WTC11 (cell line): ENCODE data around the gene EIF1AD. TPM values are rescaled to one million over a fixed set of nuclear protein-coding genes. Genes with fewer than 3 reads are reported as not detected.

ENCODE experiments used
- ATAC-seq: fragments of 200-7000 bp; cut with Tn5 transposase; 2 replicates; pipeline ENCODE4 v1.10.0; 2021; ENCODE audit warnings: mild to moderate bottlenecking, moderate library complexity
- CTCF ChIA-PET: fragments of 300-600 bp; sonication (Branson Sonifier 250); formaldehyde crosslinking; loops from one replicate; lab custom pipeline; 2021; ENCODE audit warnings: antibody characterized with exemption; lab: Charles Lee
- POLR2A ChIA-PET: fragments of 350-600 bp; sonication (Branson Sonifier 250); formaldehyde crosslinking; loops from one replicate; lab custom pipeline; 2021; ENCODE audit warnings: antibody characterized with exemption; lab: Charles Lee
- DNase-seq: peaks from one replicate; pipeline ENCODE4 v3.0.0; 2021; ENCODE audit warnings: low spot score
- H3K27ac Mint-ChIP-seq: 2 replicates; pipeline ENCODE4 v1.8.0; 2021; ENCODE audit warnings: mixed read lengths
- H3K27me3 Mint-ChIP-seq: 2 replicates; pipeline ENCODE4 v1.8.0; 2021; ENCODE audit warnings: low read depth, mild to moderate bottlenecking, moderate library complexity, mixed read lengths
- H3K36me3 Mint-ChIP-seq: 2 replicates; pipeline ENCODE4 v1.8.0; 2021; ENCODE audit warnings: mixed read lengths
- H3K4me1 Mint-ChIP-seq: 2 replicates; pipeline ENCODE4 v1.8.0; 2022; ENCODE audit warnings: mixed read lengths
- H3K4me3 Mint-ChIP-seq: 2 replicates; pipeline ENCODE4 v1.8.0; 2021; ENCODE audit warnings: mild to moderate bottlenecking, moderate library complexity, mixed read lengths
- H3K9me3 Mint-ChIP-seq: 2 replicates; pipeline ENCODE4 v1.8.0; 2021; ENCODE audit warnings: mixed read lengths
- CBFB ChIP-seq: sonication (generic); formaldehyde crosslinking; IDR thresholded peaks from 2 replicates; pipeline ENCODE4 v1.8.1; 2022; ENCODE audit warnings: mild to moderate bottlenecking, low read depth, missing genetic modification reagents
- CREB1 ChIP-seq: sonication (generic); formaldehyde crosslinking; IDR thresholded peaks from 2 replicates; pipeline ENCODE4 v1.8.0; 2023; ENCODE audit warnings: mild to moderate bottlenecking, missing genetic modification reagents
- EMX1 ChIP-seq: fragments of 250-450 bp; sonication (Bioruptor Pico); IDR thresholded peaks from 2 replicates; pipeline ENCODE4 v1.8.0; 2021; ENCODE audit warnings: mild to moderate bottlenecking
- GABPB1 ChIP-seq: sonication (generic); formaldehyde crosslinking; IDR thresholded peaks from 2 replicates; pipeline ENCODE4 v1.8.1; 2023; ENCODE audit warnings: mild to moderate bottlenecking, missing genetic modification reagents
- GTF2I ChIP-seq: fragments of 250-450 bp; sonication (Bioruptor Pico); conservative IDR thresholded peaks from 2 replicates; pipeline ENCODE4 v1.4.0; 2021; ENCODE audit warnings: mild to moderate bottlenecking
- JAZF1 ChIP-seq: fragments of 250-450 bp; sonication (Bioruptor Pico); IDR thresholded peaks from 2 replicates; pipeline ENCODE4 v1.9.0; 2021; ENCODE audit warnings: moderate library complexity, mild to moderate bottlenecking, inconsistent platforms
- KAT7 ChIP-seq: sonication (generic); formaldehyde crosslinking; IDR thresholded peaks from 2 replicates; pipeline ENCODE4 v1.8.1; 2023; ENCODE audit warnings: missing genetic modification reagents, mild to moderate bottlenecking, borderline replicate concordance
- NR2C2 ChIP-seq: sonication (generic); formaldehyde crosslinking; IDR thresholded peaks from 2 replicates; pipeline ENCODE4 v1.8.0; 2022; ENCODE audit warnings: mild to moderate bottlenecking, missing genetic modification reagents
- RORB ChIP-seq: fragments of 250-450 bp; sonication (Bioruptor Pico); IDR thresholded peaks from 2 replicates; pipeline ENCODE4 v1.9.0; 2021; ENCODE audit warnings: mild to moderate bottlenecking
- SOX15 ChIP-seq: fragments of 250-450 bp; sonication (Bioruptor Pico); IDR thresholded peaks from 2 replicates; pipeline ENCODE4 v1.9.0; 2021; ENCODE audit warnings: mild to moderate bottlenecking
- TP53 ChIP-seq: sonication (generic); formaldehyde crosslinking; IDR thresholded peaks from 2 replicates; pipeline ENCODE4 v1.8.1; 2023; ENCODE audit warnings: mild to moderate bottlenecking, missing genetic modification reagents
- ZNF121 ChIP-seq: sonication (generic); formaldehyde crosslinking; IDR thresholded peaks from 2 replicates; pipeline ENCODE4 v1.8.0; 2023; ENCODE audit warnings: missing genetic modification reagents
- ZNF219 ChIP-seq: sonication (generic); formaldehyde crosslinking; IDR thresholded peaks from 2 replicates; pipeline ENCODE4 v1.8.0; 2023; ENCODE audit warnings: missing genetic modification reagents, mild to moderate bottlenecking, borderline replicate concordance
- ZNF232 ChIP-seq: sonication (generic); formaldehyde crosslinking; IDR thresholded peaks from 2 replicates; pipeline ENCODE4 v1.8.0; 2022; ENCODE audit warnings: mild to moderate bottlenecking, missing genetic modification reagents
- ZNF263 ChIP-seq: sonication (generic); formaldehyde crosslinking; IDR thresholded peaks from 2 replicates; pipeline ENCODE4 v1.8.1; 2022; ENCODE audit warnings: low read depth, mild to moderate bottlenecking, moderate library complexity, missing genetic modification reagents
- ZNF317 ChIP-seq: sonication (generic); formaldehyde crosslinking; IDR thresholded peaks from 2 replicates; pipeline ENCODE4 v1.8.1; 2023; ENCODE audit warnings: low read depth, mild to moderate bottlenecking, moderate library complexity, missing genetic modification reagents, borderline replicate concordance
- ZNF416 ChIP-seq: fragments of 250-450 bp; sonication (Bioruptor Pico); IDR thresholded peaks from 2 replicates; pipeline ENCODE4 v1.9.0; 2021; ENCODE audit warnings: mild to moderate bottlenecking, inconsistent platforms
- ZNF423 ChIP-seq: fragments of 250-450 bp; sonication (Bioruptor Pico); IDR thresholded peaks from 2 replicates; pipeline ENCODE4 v2.1.2; 2022; ENCODE audit warnings: mild to moderate bottlenecking, moderate library complexity
- ZNF671 ChIP-seq: fragments of 250-450 bp; sonication (Bioruptor Pico); IDR thresholded peaks from 2 replicates; pipeline ENCODE4 v1.8.0; 2021; ENCODE audit warnings: mild to moderate bottlenecking
- total RNA-seq: library from RNA; stranded (reverse); gene quantifications from 3 replicates; pipeline ENCODE4 v1.2.3, GENCODE V29; 2021
- TF ChIP-seq, protein P1 (sequence below): sonication (generic); formaldehyde crosslinking; IDR thresholded peaks from 2 replicates; pipeline ENCODE4 v1.8.1; 2023; ENCODE audit warnings: mild to moderate bottlenecking, moderate library complexity, missing genetic modification reagents
- TF ChIP-seq, protein P2 (sequence below): sonication (generic); formaldehyde crosslinking; IDR thresholded peaks from 2 replicates; pipeline ENCODE4 v1.8.0; 2023; ENCODE audit warnings: missing genetic modification reagents
- TF ChIP-seq, protein P3 (sequence below): fragments of 200-600 bp; IDR thresholded peaks from 2 replicates; pipeline ENCODE4 v1.8.0; 2022; ENCODE audit warnings: antibody characterized with exemption
- TF ChIP-seq, protein P4 (sequence below): sonication (generic); formaldehyde crosslinking; IDR thresholded peaks from 2 replicates; pipeline ENCODE4 v1.8.1; 2023; ENCODE audit warnings: mild to moderate bottlenecking, missing genetic modification reagents, moderate library complexity
- TF ChIP-seq, protein P5 (sequence below): fragments of 250-450 bp; sonication (Bioruptor Pico); IDR thresholded peaks from 2 replicates; pipeline ENCODE4 v1.9.0; 2021; ENCODE audit warnings: mild to moderate bottlenecking

The EIF1AD gene
- total RNA-seq, 1 experiment from 2014 or later: 37.6 TPM

DNA sequence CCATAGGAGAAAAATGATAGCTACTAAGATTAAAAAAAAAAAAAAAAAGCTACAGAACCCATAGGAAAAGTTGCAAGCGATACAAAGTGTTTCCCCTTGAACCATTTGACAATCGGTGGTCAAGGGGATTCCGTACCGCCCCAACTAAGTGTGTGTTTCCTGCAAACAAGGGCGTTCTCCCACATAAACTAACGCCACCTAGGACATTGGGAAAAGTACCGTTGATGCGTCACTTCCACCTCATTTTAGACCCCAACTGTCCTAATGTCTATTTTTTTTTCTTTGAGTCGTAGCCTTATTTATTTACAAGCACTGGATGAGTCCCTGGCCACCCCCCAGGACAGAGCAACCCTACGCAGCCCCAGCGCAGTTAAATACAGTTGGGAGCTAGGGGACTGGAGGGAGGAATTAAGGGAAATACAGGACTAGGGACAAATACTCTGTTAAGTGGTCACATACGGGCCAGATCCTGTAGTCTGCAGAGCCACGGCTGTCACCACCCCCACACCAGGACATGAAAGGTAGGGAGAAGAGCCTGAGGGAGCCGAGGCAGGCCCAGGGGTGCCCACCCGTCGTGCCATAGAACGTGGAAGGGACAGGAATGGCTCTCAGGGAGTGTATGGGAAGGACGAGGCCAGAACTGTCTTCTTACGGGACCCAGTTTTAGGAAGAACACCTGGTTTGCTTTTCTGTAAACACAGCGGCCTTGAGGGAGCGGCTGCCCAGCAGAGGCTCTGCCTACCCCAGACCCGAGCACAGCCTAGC lies 19.0 kb downstream of the EIF1AD start:
- CTCF ChIA-PET: interaction anchor here (0.9 kb wide), 1 partner anchor 203 kb away, joined by 4 read pairs; no protein-coding TSS in a partner anchor
- no peaks in the 10 kb centered on the region for H3K4me1 Mint-ChIP-seq
- peaks cover 7% of the 10 kb centered on the region; the same call in 1 of the 2 replicates for H3K36me3 Mint-ChIP-seq
- no peak for ATAC-seq
- POLR2A ChIA-PET: no interaction called here
- TF ChIP-seq, protein P1, sequence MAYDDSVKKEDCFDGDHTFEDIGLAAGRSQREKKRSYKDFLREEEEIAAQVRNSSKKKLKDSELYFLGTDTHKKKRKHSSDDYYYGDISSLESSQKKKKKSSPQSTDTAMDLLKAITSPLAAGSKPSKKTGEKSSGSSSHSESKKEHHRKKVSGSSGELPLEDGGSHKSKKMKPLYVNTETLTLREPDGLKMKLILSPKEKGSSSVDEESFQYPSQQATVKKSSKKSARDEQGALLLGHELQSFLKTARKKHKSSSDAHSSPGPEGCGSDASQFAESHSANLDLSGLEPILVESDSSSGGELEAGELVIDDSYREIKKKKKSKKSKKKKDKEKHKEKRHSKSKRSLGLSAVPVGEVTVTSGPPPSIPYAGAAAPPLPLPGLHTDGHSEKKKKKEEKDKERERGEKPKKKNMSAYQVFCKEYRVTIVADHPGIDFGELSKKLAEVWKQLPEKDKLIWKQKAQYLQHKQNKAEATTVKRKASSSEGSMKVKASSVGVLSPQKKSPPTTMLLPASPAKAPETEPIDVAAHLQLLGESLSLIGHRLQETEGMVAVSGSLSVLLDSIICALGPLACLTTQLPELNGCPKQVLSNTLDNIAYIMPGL (CRISPR knock-in tag): no peak
- TF ChIP-seq ZNF416 (CRISPR knock-in tag) (no peak), TP53 (CRISPR knock-in tag) (no peak), ZNF219 (CRISPR knock-in tag) (no peak), GTF2I (no peak), ZNF232 (no peak), NR2C2 (CRISPR knock-in tag) (no peak), GABPB1 (CRISPR knock-in tag) (no peak), ZNF671 (no peak), JAZF1 (CRISPR knock-in tag) (no peak), SOX15 (no peak), KAT7 (CRISPR knock-in tag) (no peak)
- TF ChIP-seq, protein P2, sequence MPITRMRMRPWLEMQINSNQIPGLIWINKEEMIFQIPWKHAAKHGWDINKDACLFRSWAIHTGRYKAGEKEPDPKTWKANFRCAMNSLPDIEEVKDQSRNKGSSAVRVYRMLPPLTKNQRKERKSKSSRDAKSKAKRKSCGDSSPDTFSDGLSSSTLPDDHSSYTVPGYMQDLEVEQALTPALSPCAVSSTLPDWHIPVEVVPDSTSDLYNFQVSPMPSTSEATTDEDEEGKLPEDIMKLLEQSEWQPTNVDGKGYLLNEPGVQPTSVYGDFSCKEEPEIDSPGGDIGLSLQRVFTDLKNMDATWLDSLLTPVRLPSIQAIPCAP (CRISPR knock-in tag): no peak
- H3K27ac Mint-ChIP-seq: no peak overlapping the region
- H3K9me3 Mint-ChIP-seq: no peaks in the 10 kb centered on the region
- no peak overlapping the region for H3K4me3 Mint-ChIP-seq
- no peak for DNase-seq
- H3K27me3 Mint-ChIP-seq: no peaks in the 10 kb centered on the region

DNA sequence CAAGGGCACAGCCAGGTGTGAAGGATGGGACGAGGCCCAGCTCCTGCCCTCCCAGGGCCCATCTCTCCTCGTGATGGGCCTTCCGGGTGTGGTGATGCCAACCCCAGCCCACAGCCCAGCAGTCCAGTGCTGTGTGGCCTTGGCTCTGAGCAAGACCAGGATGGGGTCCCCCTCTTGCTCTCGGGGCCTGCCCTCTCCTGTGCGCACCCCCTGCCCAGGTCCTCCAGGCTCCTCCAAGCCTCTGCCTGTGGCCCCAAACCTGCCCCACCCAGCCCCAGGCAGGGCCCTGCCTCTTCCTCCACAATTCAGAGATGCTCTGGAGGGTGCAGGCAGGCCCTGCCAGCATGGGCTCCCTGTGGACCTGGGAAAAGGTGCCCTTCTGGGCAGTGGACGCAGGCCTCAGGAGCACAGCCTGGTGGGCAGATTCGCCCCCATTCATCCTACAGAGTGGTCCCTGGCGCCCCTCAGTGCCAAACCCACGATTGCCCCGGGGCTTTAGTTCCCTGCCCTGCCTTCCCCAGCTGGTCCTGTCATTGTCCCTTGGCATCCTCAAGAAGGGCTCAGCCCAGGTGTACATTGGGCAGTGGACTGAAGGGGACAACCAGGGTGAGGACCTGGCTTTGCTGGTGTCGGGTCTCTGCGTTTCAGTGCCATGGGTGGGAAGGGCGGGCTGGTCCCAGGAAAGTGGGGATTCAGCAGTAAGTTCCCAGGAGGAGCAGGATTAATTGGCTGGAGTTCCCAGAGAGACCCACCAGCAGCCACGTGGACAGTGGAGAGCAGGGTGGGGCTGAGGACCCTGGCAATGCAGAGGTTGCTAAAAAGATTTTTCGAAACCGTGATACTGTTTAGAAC lies 19.8 kb downstream of the EIF1AD start:
- ChIA-PET POLR2A (no interaction called here), CTCF (interaction anchor here (0.8 to 1.4 kb wide), 4 partner anchors 38 to 202 kb away, joined by 3 to 7 read pairs (median 5); no protein-coding TSS in a partner anchor)
- Mint-ChIP-seq H3K36me3 (peaks cover 11% of the 10 kb centered on the region), H3K4me1 (no peaks in the 10 kb centered on the region), H3K27ac (no peak overlapping the region), H3K27me3 (no peaks in the 10 kb centered on the region), H3K4me3 (no peak overlapping the region), H3K9me3 (no peaks in the 10 kb centered on the region)
- DNase-seq (no peak), ATAC-seq (no peak; the same call in 1 of the 2 replicates)
- TF ChIP-seq RORB (CRISPR knock-in tag): no peak
- TF ChIP-seq ZNF416 (CRISPR knock-in tag): no peak
- TF ChIP-seq, protein P3, sequence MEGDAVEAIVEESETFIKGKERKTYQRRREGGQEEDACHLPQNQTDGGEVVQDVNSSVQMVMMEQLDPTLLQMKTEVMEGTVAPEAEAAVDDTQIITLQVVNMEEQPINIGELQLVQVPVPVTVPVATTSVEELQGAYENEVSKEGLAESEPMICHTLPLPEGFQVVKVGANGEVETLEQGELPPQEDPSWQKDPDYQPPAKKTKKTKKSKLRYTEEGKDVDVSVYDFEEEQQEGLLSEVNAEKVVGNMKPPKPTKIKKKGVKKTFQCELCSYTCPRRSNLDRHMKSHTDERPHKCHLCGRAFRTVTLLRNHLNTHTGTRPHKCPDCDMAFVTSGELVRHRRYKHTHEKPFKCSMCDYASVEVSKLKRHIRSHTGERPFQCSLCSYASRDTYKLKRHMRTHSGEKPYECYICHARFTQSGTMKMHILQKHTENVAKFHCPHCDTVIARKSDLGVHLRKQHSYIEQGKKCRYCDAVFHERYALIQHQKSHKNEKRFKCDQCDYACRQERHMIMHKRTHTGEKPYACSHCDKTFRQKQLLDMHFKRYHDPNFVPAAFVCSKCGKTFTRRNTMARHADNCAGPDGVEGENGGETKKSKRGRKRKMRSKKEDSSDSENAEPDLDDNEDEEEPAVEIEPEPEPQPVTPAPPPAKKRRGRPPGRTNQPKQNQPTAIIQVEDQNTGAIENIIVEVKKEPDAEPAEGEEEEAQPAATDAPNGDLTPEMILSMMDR: no peak
- TF ChIP-seq ZNF263 (CRISPR knock-in tag): no peak
- TF ChIP-seq, protein P4, sequence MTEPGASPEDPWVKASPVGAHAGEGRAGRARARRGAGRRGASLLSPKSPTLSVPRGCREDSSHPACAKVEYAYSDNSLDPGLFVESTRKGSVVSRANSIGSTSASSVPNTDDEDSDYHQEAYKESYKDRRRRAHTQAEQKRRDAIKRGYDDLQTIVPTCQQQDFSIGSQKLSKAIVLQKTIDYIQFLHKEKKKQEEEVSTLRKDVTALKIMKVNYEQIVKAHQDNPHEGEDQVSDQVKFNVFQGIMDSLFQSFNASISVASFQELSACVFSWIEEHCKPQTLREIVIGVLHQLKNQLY (CRISPR knock-in tag): no peak
- no peak for TF ChIP-seq ZNF423
- TF ChIP-seq, protein P1 (CRISPR knock-in tag): no peak
- TF ChIP-seq ZNF317 (CRISPR knock-in tag): no peak
- TF ChIP-seq, protein P5, sequence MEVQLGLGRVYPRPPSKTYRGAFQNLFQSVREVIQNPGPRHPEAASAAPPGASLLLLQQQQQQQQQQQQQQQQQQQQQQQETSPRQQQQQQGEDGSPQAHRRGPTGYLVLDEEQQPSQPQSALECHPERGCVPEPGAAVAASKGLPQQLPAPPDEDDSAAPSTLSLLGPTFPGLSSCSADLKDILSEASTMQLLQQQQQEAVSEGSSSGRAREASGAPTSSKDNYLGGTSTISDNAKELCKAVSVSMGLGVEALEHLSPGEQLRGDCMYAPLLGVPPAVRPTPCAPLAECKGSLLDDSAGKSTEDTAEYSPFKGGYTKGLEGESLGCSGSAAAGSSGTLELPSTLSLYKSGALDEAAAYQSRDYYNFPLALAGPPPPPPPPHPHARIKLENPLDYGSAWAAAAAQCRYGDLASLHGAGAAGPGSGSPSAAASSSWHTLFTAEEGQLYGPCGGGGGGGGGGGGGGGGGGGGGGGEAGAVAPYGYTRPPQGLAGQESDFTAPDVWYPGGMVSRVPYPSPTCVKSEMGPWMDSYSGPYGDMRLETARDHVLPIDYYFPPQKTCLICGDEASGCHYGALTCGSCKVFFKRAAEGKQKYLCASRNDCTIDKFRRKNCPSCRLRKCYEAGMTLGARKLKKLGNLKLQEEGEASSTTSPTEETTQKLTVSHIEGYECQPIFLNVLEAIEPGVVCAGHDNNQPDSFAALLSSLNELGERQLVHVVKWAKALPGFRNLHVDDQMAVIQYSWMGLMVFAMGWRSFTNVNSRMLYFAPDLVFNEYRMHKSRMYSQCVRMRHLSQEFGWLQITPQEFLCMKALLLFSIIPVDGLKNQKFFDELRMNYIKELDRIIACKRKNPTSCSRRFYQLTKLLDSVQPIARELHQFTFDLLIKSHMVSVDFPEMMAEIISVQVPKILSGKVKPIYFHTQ (CRISPR knock-in tag): no peak
- no peak for TF ChIP-seq NR2C2 (CRISPR knock-in tag)
- TF ChIP-seq ZNF121 (CRISPR knock-in tag): no peak
- no peak for TF ChIP-seq CBFB (CRISPR knock-in tag)
- no peak for TF ChIP-seq CREB1 (CRISPR knock-in tag)
- TF ChIP-seq EMX1 (CRISPR knock-in tag): no peak
